ENCODE measurements around the gene LRRC3B.

LRRC3B gene

GRCh38 chr3:26699553-26699952 is 77.0 kb downstream of the LRRC3B start:
- Histone ChIP-seq H2BK5ac (ENCODE audit: low read depth, low read length, poor library complexity, severe bottlenecking) (no peak overlapping the region), H2BK12ac (ENCODE audit: low read length in 2 of 2) (no peak overlapping the region), H3K9me3 (ENCODE audit: control insufficient read depth, low read length) (peaks cover 8% of the 10 kb centered on the region), H2AFZ (ENCODE audit: low read depth, low read length) (no peak overlapping the region), H3K27me3 (ENCODE audit: control insufficient read depth in 1 of 2, insufficient read depth in 1 of 2, low read length in 2 of 2) (no peaks in the 10 kb centered on the region), H3K79me1 (replicated peaks; ENCODE audit: low read length, poor library complexity, severe bottlenecking) (no peaks in the 10 kb centered on the region), H3K27ac (ENCODE audit: low read length, poor library complexity, severe bottlenecking) (no peak overlapping the region), H3K4me1 (ENCODE audit: control insufficient read depth, insufficient read depth, low read depth, low read length) (no peaks in the 10 kb centered on the region), H3K4me2 (ENCODE audit: low read length, poor library complexity, severe bottlenecking) (no peak overlapping the region), H4K8ac (ENCODE audit: low read length) (no peak overlapping the region), H3K9ac (ENCODE audit: low read length) (no peak overlapping the region), H3K4ac (ENCODE audit: low read depth in 1 of 2, low read length in 2 of 2) (no peak overlapping the region), H3K36me3 (ENCODE audit: control insufficient read depth in 1 of 2, insufficient read depth in 2 of 2, low read depth in 1 of 2, low read length in 2 of 2) (no peaks in the 10 kb centered on the region), H4K91ac (ENCODE audit: low read length) (no peak overlapping the region), H2BK120ac (ENCODE audit: low read depth, low read length) (no peak overlapping the region), H3K4me3 (ENCODE audit: insufficient read depth in 1 of 2, low read depth in 1 of 2, low read length in 2 of 2) (no peak overlapping the region), H2AK5ac (ENCODE audit: low read length, severe bottlenecking) (no peak overlapping the region), H3K23ac (ENCODE audit: low read length in 2 of 2) (no peak overlapping the region), H3K18ac (ENCODE audit: low read depth in 1 of 2, low read length in 2 of 2) (no peak overlapping the region), H2BK15ac (ENCODE audit: low read depth, poor library complexity, severe bottlenecking) (no peak overlapping the region), H3K14ac (ENCODE audit: low read length in 2 of 2) (no peak overlapping the region)
- no peak for DNase-seq
- WGBS: 73% methylated on average over 2 of the region's 2 CpGs

- no peak overlapping the region for H3K4me2 ChIP-seq (ENCODE audit: low read length, poor library complexity, severe bottlenecking)
- no peak overlapping the region for H2BK12ac ChIP-seq (ENCODE audit: low read length in 2 of 2)
- H3K18ac ChIP-seq (ENCODE audit: low read depth in 1 of 2, low read length in 2 of 2): no peak overlapping the region
- H4K8ac ChIP-seq (ENCODE audit: low read length): no peak overlapping the region
- H3K14ac ChIP-seq (ENCODE audit: low read length in 2 of 2): no peak overlapping the region
- H3K4me3 ChIP-seq (ENCODE audit: insufficient read depth in 1 of 2, low read depth in 1 of 2, low read length in 2 of 2): no peak overlapping the region
- no peak overlapping the region for H2AK5ac ChIP-seq (ENCODE audit: low read length, severe bottlenecking)
- H3K9ac ChIP-seq (ENCODE audit: low read length): no peak overlapping the region
- no peak overlapping the region for H2BK15ac ChIP-seq (ENCODE audit: low read depth, poor library complexity, severe bottlenecking)
- H3K4ac ChIP-seq (ENCODE audit: low read depth in 1 of 2, low read length in 2 of 2): no peak overlapping the region
- H2AFZ ChIP-seq (ENCODE audit: low read depth, low read length): no peak overlapping the region
- H3K23ac ChIP-seq (ENCODE audit: low read length in 2 of 2): no peak overlapping the region
- H2BK5ac ChIP-seq (ENCODE audit: low read depth, low read length, poor library complexity, severe bottlenecking): no peak overlapping the region
- H3K36me3 ChIP-seq (ENCODE audit: control insufficient read depth in 1 of 2, insufficient read depth in 2 of 2, low read depth in 1 of 2, low read length in 2 of 2): no peaks in the 10 kb centered on the region
- H3K4me1 ChIP-seq (ENCODE audit: control insufficient read depth, insufficient read depth, low read depth, low read length): no peaks in the 10 kb centered on the region
- WGBS: 65% methylated on average over 2 of the region's 3 CpGs
- H4K91ac ChIP-seq (ENCODE audit: low read length): no peak overlapping the region
- no peaks in the 10 kb centered on the region for H3K79me1 ChIP-seq (replicated peaks; ENCODE audit: low read length, poor library complexity, severe bottlenecking)
- no peak overlapping the region for H3K27ac ChIP-seq (ENCODE audit: low read length, poor library complexity, severe bottlenecking)
- no peaks in the 10 kb centered on the region for H3K27me3 ChIP-seq (ENCODE audit: control insufficient read depth in 1 of 2, insufficient read depth in 1 of 2, low read length in 2 of 2)
- no peak for DNase-seq
- peaks cover 8% of the 10 kb centered on the region for H3K9me3 ChIP-seq (ENCODE audit: control insufficient read depth, low read length)
- no peak overlapping the region for H2BK120ac ChIP-seq (ENCODE audit: low read depth, low read length)
Observed at GRCh38 chr3:26703519-26703918, 80.9 kb downstream of the LRRC3B start.

- H3K27me3 ChIP-seq (ENCODE audit: control insufficient read depth in 1 of 2, insufficient read depth in 1 of 2, low read length in 2 of 2): no peaks in the 10 kb centered on the region
- no peak overlapping the region for H3K27ac ChIP-seq (ENCODE audit: low read length, poor library complexity, severe bottlenecking)
- no peak overlapping the region for H2AK5ac ChIP-seq (ENCODE audit: low read length, severe bottlenecking)
- whole genome bisulfite sequencing: 75% methylated on average over 1 of the region's 2 CpGs
- no peaks in the 10 kb centered on the region for H3K4me1 ChIP-seq (ENCODE audit: control insufficient read depth, insufficient read depth, low read depth, low read length)
- DNase-seq: no peak
- no peak overlapping the region for H2BK15ac ChIP-seq (ENCODE audit: low read depth, poor library complexity, severe bottlenecking)
- H3K18ac ChIP-seq (ENCODE audit: low read depth in 1 of 2, low read length in 2 of 2): no peak overlapping the region
- H2BK5ac ChIP-seq (ENCODE audit: low read depth, low read length, poor library complexity, severe bottlenecking): no peak overlapping the region
- H2AFZ ChIP-seq (ENCODE audit: low read depth, low read length): no peak overlapping the region
- no peak overlapping the region for H3K4me3 ChIP-seq (ENCODE audit: insufficient read depth in 1 of 2, low read depth in 1 of 2, low read length in 2 of 2)
- H2BK120ac ChIP-seq (ENCODE audit: low read depth, low read length): no peak overlapping the region
- H3K36me3 ChIP-seq (ENCODE audit: control insufficient read depth in 1 of 2, insufficient read depth in 2 of 2, low read depth in 1 of 2, low read length in 2 of 2): no peaks in the 10 kb centered on the region
- peaks cover 4% of the 10 kb centered on the region for H3K9me3 ChIP-seq (ENCODE audit: control insufficient read depth, low read length)
- no peak overlapping the region for H3K9ac ChIP-seq (ENCODE audit: low read length)
- H3K14ac ChIP-seq (ENCODE audit: low read length in 2 of 2): no peak overlapping the region
- no peak overlapping the region for H3K23ac ChIP-seq (ENCODE audit: low read length in 2 of 2)
- H2BK12ac ChIP-seq (ENCODE audit: low read length in 2 of 2): no peak overlapping the region
- no peak overlapping the region for H3K4me2 ChIP-seq (ENCODE audit: low read length, poor library complexity, severe bottlenecking)
- no peak overlapping the region for H3K4ac ChIP-seq (ENCODE audit: low read depth in 1 of 2, low read length in 2 of 2)
- H3K79me1 ChIP-seq (replicated peaks; ENCODE audit: low read length, poor library complexity, severe bottlenecking): no peaks in the 10 kb centered on the region
- no peak overlapping the region for H4K8ac ChIP-seq (ENCODE audit: low read length)
- no peak overlapping the region for H4K91ac ChIP-seq (ENCODE audit: low read length)
Observed at GRCh38 chr3:26704736-26705135, 82.2 kb downstream of the LRRC3B start.

- no peaks in the 10 kb centered on the region for H3K9me3 ChIP-seq (ENCODE audit: control insufficient read depth, low read length)
- DNase-seq: no peak
- WGBS: no CpG with 5 or more reads among the region's 1 CpG
- no peak overlapping the region for H3K4me2 ChIP-seq (ENCODE audit: low read length, poor library complexity, severe bottlenecking)
- H3K79me1 ChIP-seq (replicated peaks; ENCODE audit: low read length, poor library complexity, severe bottlenecking): no peaks in the 10 kb centered on the region
- H2AK5ac ChIP-seq (ENCODE audit: low read length, severe bottlenecking): no peak overlapping the region
- H2BK5ac ChIP-seq (ENCODE audit: low read depth, low read length, poor library complexity, severe bottlenecking): no peak overlapping the region
- H2BK120ac ChIP-seq (ENCODE audit: low read depth, low read length): no peak overlapping the region
- H3K4ac ChIP-seq (ENCODE audit: low read depth in 1 of 2, low read length in 2 of 2): no peak overlapping the region
- H3K18ac ChIP-seq (ENCODE audit: low read depth in 1 of 2, low read length in 2 of 2): no peak overlapping the region
- H4K8ac ChIP-seq (ENCODE audit: low read length): no peak overlapping the region
- no peak overlapping the region for H2AFZ ChIP-seq (ENCODE audit: low read depth, low read length)
- H3K9ac ChIP-seq (ENCODE audit: low read length): no peak overlapping the region
- H3K27me3 ChIP-seq (ENCODE audit: control insufficient read depth in 1 of 2, insufficient read depth in 1 of 2, low read length in 2 of 2): no peaks in the 10 kb centered on the region
- no peaks in the 10 kb centered on the region for H3K36me3 ChIP-seq (ENCODE audit: control insufficient read depth in 1 of 2, insufficient read depth in 2 of 2, low read depth in 1 of 2, low read length in 2 of 2)
- no peak overlapping the region for H3K14ac ChIP-seq (ENCODE audit: low read length in 2 of 2)
- no peaks in the 10 kb centered on the region for H3K4me1 ChIP-seq (ENCODE audit: control insufficient read depth, insufficient read depth, low read depth, low read length)
- no peak overlapping the region for H4K91ac ChIP-seq (ENCODE audit: low read length)
- H2BK12ac ChIP-seq (ENCODE audit: low read length in 2 of 2): no peak overlapping the region
- H2BK15ac ChIP-seq (ENCODE audit: low read depth, poor library complexity, severe bottlenecking): no peak overlapping the region
- no peak overlapping the region for H3K4me3 ChIP-seq (ENCODE audit: insufficient read depth in 1 of 2, low read depth in 1 of 2, low read length in 2 of 2)
- no peak overlapping the region for H3K27ac ChIP-seq (ENCODE audit: low read length, poor library complexity, severe bottlenecking)
- H3K23ac ChIP-seq (ENCODE audit: low read length in 2 of 2): no peak overlapping the region
Observed at GRCh38 chr3:26708501-26708900, 85.9 kb downstream of the LRRC3B start.
